Smooth muscle cell (in vitro differentiated cells): ENCODE measurements around the gene TLK2. TPM values are rescaled to one million over a fixed set of nuclear protein-coding genes. Genes with fewer than 3 reads are reported as not detected.

ENCODE experiments used
- DNase-seq: peaks from one replicate; lab custom pipeline; 2025; ENCODE audit not compliant: unreplicated experiment; lab: John Stamatoyannopoulos, UW
- H2AFZ ChIP-seq: fragments of 200-600 bp; sonication (generic); 2 replicates; pipeline ENCODE4 v1.6.0; 2016; ENCODE audit warnings: antibody characterized with exemption, low read depth, mild to moderate bottlenecking
- H3F3A ChIP-seq: fragments of 200-600 bp; sonication (generic); 2 replicates; pipeline ENCODE4 v1.6.0; 2017; ENCODE audit warnings: antibody characterized with exemption, low read depth
- H3K27ac ChIP-seq: fragments of 200-600 bp; sonication (generic); 2 replicates; pipeline ENCODE4 v1.5.1; 2016; ENCODE audit warnings: low read depth, mild to moderate bottlenecking
- H3K27me3 ChIP-seq: fragments of 200-600 bp; sonication (generic); 2 replicates; pipeline ENCODE4 v1.6.1; 2016; ENCODE audit warnings: low read depth, mild to moderate bottlenecking
- H3K36me3 ChIP-seq: fragments of 200-600 bp; sonication (generic); 2 replicates; pipeline ENCODE4 v1.5.1; 2016; ENCODE audit warnings: low read depth
- H3K4me1 ChIP-seq: fragments of 200-600 bp; sonication (generic); 2 replicates; pipeline ENCODE4 v1.5.1; 2016; ENCODE audit warnings: low read depth
- H3K4me2 ChIP-seq: fragments of 200-600 bp; sonication (generic); 2 replicates; pipeline ENCODE4 v1.6.0; 2016; ENCODE audit warnings: mild to moderate bottlenecking
- H3K4me3 ChIP-seq: fragments of 200-600 bp; sonication (generic); 2 replicates; pipeline ENCODE4 v1.5.1; 2016; ENCODE audit warnings: mild to moderate bottlenecking
- H3K79me2 ChIP-seq: fragments of 200-600 bp; sonication (generic); 2 replicates; pipeline ENCODE4 v1.6.0; 2016; ENCODE audit warnings: low read depth, mild to moderate bottlenecking
- H3K9ac ChIP-seq: fragments of 200-600 bp; sonication (generic); 2 replicates; pipeline ENCODE4 v1.6.0; 2016; ENCODE audit warnings: low read depth
- H3K9me3 ChIP-seq: fragments of 200-600 bp; sonication (generic); replicated peaks from 2 replicates; pipeline ENCODE4 v1.5.1; 2016; ENCODE audit warnings: low read depth
- H4K20me1 ChIP-seq: fragments of 200-600 bp; sonication (generic); 2 replicates; pipeline ENCODE4 v1.6.0; 2016; ENCODE audit warnings: low read depth
- WGBS: methylation state at CpG from one replicate; pipeline ENCODE4 v1.1.7; 2016; ENCODE audit warnings: low lambda C conversion rate; 5-methylcytosine and 5-hydroxymethylcytosine counted together
- polyA plus RNA-seq: library from polyadenylated mRNA; unstranded; fragments of >200 nt; fragmentation: Nextera tagmentation; extraction: Ambion mirVana; gene quantifications from 2 replicates; pipeline ENCODE4 v1.2.1, GENCODE V29; 2016
- total RNA-seq: library from RNA; depleted of rRNA; stranded (reverse); fragments of >200 nt; gene quantifications from 2 replicates; pipeline ENCODE4 v1.2.3, GENCODE V29; 2014
- TF ChIP-seq, protein P1 (sequence below): fragments of 200-600 bp; sonication (generic); IDR thresholded peaks from 2 replicates; pipeline ENCODE4 v1.5.1; 2017; ENCODE audit warnings: borderline replicate concordance, mild to moderate bottlenecking, antibody characterized with exemption; ENCODE audit not compliant: insufficient read depth, poor library complexity, severe bottlenecking

The TLK2 gene
- total and polyA plus RNA-seq, 2 experiments from 2014 or later, result 15.9 to 29.2 TPM

GRCh38 chr17:62578757-62579487 is 100.3 kb downstream of the TLK2 start:
- Histone ChIP-seq H3K36me3 (peaks cover 16% of the 10 kb centered on the region), H3F3A (peaks cover 4% of the 10 kb centered on the region), H3K4me1 (no peaks in the 10 kb centered on the region), H3K79me2 (peaks cover 4% of the 10 kb centered on the region), H2AFZ (no peak overlapping the region), H3K9me3 (no peaks in the 10 kb centered on the region), H3K4me3 (no peak overlapping the region), H4K20me1 (no peaks in the 10 kb centered on the region), H3K27me3 (no peaks in the 10 kb centered on the region), H3K27ac (no peak overlapping the region), H3K4me2 (no peak overlapping the region), H3K9ac (no peak overlapping the region)
- WGBS, result 94% methylated on average over 2 of the region's 2 CpGs
- DNase-seq, result no peak
- TF ChIP-seq, protein P1, sequence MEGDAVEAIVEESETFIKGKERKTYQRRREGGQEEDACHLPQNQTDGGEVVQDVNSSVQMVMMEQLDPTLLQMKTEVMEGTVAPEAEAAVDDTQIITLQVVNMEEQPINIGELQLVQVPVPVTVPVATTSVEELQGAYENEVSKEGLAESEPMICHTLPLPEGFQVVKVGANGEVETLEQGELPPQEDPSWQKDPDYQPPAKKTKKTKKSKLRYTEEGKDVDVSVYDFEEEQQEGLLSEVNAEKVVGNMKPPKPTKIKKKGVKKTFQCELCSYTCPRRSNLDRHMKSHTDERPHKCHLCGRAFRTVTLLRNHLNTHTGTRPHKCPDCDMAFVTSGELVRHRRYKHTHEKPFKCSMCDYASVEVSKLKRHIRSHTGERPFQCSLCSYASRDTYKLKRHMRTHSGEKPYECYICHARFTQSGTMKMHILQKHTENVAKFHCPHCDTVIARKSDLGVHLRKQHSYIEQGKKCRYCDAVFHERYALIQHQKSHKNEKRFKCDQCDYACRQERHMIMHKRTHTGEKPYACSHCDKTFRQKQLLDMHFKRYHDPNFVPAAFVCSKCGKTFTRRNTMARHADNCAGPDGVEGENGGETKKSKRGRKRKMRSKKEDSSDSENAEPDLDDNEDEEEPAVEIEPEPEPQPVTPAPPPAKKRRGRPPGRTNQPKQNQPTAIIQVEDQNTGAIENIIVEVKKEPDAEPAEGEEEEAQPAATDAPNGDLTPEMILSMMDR, result no peak

DNA sequence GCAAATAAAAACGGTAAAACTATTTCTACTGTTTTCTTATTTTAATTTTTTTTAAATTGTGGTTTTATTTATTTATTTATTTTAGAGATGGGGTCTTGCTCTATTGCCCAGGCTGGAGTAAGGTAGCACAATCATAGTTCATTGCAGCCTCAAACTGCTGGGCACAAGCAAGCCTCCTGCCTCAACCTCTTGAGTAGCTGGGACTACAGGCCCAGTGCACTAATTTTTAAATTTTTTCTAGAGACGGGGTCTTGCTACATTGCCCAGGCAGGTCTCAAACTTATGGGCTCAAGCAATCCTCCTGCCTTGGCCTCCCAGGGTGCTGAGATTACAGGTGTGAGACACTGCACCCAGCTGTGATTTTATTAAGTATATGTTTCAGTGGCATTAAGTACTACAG is 102.3 kb downstream of the TLK2 start:
- peaks cover 13% of the 10 kb centered on the region for H3K36me3 ChIP-seq
- H3K27me3 ChIP-seq, result no peaks in the 10 kb centered on the region
- H3K79me2 ChIP-seq, result peaks cover 6% of the 10 kb centered on the region
- H3K9me3 ChIP-seq, result no peaks in the 10 kb centered on the region
- TF ChIP-seq, protein P1, result no peak
- no peak overlapping the region for H3K4me3 ChIP-seq
- no peak overlapping the region for H2AFZ ChIP-seq
- no peak overlapping the region for H3K9ac ChIP-seq
- no peak overlapping the region for H3K27ac ChIP-seq
- H4K20me1 ChIP-seq, result no peaks in the 10 kb centered on the region
- H3F3A ChIP-seq, result peaks cover 4% of the 10 kb centered on the region
- no peak overlapping the region for H3K4me2 ChIP-seq
- 98% methylated on average over 2 of the region's 2 CpGs for WGBS
- H3K4me1 ChIP-seq, result no peaks in the 10 kb centered on the region
- DNase-seq, result no peak

GRCh38 chr17:62581764-62582163 is 103.1 kb downstream of the TLK2 start:
- no peak overlapping the region for H3K9ac ChIP-seq
- H3K4me2 ChIP-seq, result no peak overlapping the region
- 5% methylated on average over 1 of the region's 1 CpG for WGBS
- TF ChIP-seq, protein P1, result no peak
- no peak for DNase-seq
- peaks cover 6% of the 10 kb centered on the region for H3K79me2 ChIP-seq
- H4K20me1 ChIP-seq, result no peaks in the 10 kb centered on the region
- H3K36me3 ChIP-seq, result peaks cover 5% of the 10 kb centered on the region
- no peaks in the 10 kb centered on the region for H3K4me1 ChIP-seq
- no peak overlapping the region for H3K4me3 ChIP-seq
- H3K27me3 ChIP-seq, result no peaks in the 10 kb centered on the region
- no peak overlapping the region for H3K27ac ChIP-seq
- no peaks in the 10 kb centered on the region for H3K9me3 ChIP-seq
- H3F3A ChIP-seq, result peaks cover 4% of the 10 kb centered on the region
- H2AFZ ChIP-seq, result no peak overlapping the region

DNA sequence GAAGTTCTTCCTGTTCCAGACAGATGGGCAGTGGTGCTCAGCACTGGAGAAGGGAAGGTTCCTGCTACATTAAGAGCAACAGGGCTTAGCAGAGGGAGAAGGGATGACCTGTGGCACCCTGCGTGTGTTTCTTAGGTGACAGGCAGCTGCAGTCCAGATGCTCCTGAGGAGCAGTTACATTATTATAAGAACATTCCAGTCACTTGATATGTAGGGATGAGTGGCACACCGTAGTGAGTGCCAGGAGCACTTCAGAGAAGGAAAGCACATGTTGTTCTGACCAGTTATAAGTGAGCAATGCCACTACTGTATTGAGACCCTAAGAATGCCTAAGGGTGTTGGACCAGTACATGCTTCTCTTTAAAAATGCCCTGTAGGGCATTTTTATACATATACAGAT is 108.9 kb downstream of the TLK2 start:
- 96% methylated on average over 2 of the region's 2 CpGs for WGBS
- no peak overlapping the region for H3K4me3 ChIP-seq
- H3K79me2 ChIP-seq, result peaks cover 6% of the 10 kb centered on the region
- no peak for DNase-seq
- H3K4me2 ChIP-seq, result no peak overlapping the region
- H3K9ac ChIP-seq, result no peak overlapping the region
- no peaks in the 10 kb centered on the region for H3K27me3 ChIP-seq
- TF ChIP-seq, protein P1, result no peak
- no peaks in the 10 kb centered on the region for H3K9me3 ChIP-seq
- H3K36me3 ChIP-seq, result no peaks in the 10 kb centered on the region
- H3F3A ChIP-seq, result no peaks in the 10 kb centered on the region
- no peaks in the 10 kb centered on the region for H3K4me1 ChIP-seq
- H3K27ac ChIP-seq, result no peak overlapping the region
- peaks cover 8% of the 10 kb centered on the region for H4K20me1 ChIP-seq
- no peak overlapping the region for H2AFZ ChIP-seq
